ENCODE results near the gene TSPEAR. TPM values are rescaled to one million over a fixed set of nuclear protein-coding genes. Genes with fewer than 3 reads are reported as not detected.
A peak's percentile ranks its signal among the peaks of the same experiment; 100 is the strongest.
"Not testable (repeated sequence)": the region's sequence is repeated elsewhere in the genome, so short reads cannot be mapped to it uniquely, and the experiment has no call there.

The TSPEAR gene
- total RNA-seq, 2 experiments from 2014 or later = not detected

DNA sequence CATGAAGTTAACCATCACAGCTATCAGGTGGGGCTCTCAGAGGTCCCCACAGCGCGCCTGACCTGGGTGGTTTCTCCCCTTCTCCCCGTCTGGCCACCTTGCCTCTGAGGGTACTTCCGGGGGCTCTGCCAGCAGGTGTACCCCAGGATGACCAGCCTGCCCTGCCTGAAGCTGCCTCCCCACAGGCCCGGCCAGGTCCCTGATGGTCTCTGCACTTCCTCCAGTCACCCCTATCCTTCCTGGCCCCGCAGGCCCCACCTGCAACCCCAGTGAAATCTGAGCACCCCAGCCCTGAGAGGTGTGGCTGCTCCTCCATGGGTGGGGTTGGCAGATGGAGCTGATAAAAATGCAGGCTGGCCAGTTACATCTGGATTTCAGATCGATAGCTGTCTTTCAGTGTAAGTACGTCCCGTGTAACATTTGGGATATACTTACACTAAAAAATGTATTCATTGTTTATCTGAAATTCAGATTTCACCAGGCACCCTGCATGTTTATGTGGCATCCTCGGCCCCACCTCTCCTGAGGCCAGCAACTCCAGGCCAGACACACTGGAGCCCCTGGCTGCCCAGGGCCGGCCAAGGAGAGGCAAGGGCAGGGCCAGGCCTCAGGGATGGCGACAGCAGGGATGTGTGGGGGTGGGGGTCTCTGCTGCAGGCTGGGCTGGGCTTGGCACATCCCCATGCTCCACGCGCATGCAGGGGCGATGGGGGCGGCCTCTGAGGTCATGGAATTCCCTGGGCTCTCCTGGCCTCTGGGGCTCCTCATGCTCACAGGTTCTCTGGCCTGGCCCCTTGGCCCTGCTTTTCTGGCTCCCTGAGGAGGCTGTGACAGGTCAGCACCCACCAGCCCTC lies 230.9 kb downstream of the TSPEAR start:
- H4K20me1 ChIP-seq (ENCODE audit: insufficient read depth, low read length) = no peaks in the 10 kb centered on the region
- H3K79me2 ChIP-seq (ENCODE audit: insufficient read depth, low read depth, low read length) = no peaks in the 10 kb centered on the region
- POLR2A ChIA-PET = no interaction called here
- no peaks in the 10 kb centered on the region for H3K9me2 ChIP-seq (ENCODE audit: insufficient read depth, low read length)
- no peaks in the 10 kb centered on the region for H3K36me3 ChIP-seq (ENCODE audit: insufficient read depth, low read length)
- no TSS peak for BruUV-seq (replicated peaks)
- no peak overlapping the region for H3K27ac ChIP-seq (ENCODE audit: low read depth, low read length, poor library complexity, severe bottlenecking)
- H3K4me3 ChIP-seq (ENCODE audit: low read depth, low read length, poor library complexity, severe bottlenecking) = no peak overlapping the region
- intact Hi-C loops (cut with micrococcal nuclease; ENCODE audit: unreplicated experiment) = no loop called here
- DNase-seq (ENCODE audit: low spot score) = no peak
- H3K4me1 ChIP-seq (ENCODE audit: insufficient read depth, low read length, poor library complexity, severe bottlenecking) = no peaks in the 10 kb centered on the region
- CTCF ChIA-PET (ENCODE audit: unreplicated experiment) = no interaction called here
- no peak overlapping the region for H2AFZ ChIP-seq (ENCODE audit: low read length)
- TF ChIP-seq, protein P1, sequence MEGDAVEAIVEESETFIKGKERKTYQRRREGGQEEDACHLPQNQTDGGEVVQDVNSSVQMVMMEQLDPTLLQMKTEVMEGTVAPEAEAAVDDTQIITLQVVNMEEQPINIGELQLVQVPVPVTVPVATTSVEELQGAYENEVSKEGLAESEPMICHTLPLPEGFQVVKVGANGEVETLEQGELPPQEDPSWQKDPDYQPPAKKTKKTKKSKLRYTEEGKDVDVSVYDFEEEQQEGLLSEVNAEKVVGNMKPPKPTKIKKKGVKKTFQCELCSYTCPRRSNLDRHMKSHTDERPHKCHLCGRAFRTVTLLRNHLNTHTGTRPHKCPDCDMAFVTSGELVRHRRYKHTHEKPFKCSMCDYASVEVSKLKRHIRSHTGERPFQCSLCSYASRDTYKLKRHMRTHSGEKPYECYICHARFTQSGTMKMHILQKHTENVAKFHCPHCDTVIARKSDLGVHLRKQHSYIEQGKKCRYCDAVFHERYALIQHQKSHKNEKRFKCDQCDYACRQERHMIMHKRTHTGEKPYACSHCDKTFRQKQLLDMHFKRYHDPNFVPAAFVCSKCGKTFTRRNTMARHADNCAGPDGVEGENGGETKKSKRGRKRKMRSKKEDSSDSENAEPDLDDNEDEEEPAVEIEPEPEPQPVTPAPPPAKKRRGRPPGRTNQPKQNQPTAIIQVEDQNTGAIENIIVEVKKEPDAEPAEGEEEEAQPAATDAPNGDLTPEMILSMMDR (conservative IDR thresholded peaks at IDR 0.05; ENCODE audit: low read length) = no peak
- no peak for TF ChIP-seq EZH2phosphoT487 (IDR thresholded peaks at IDR 0.05; ENCODE audit: borderline replicate concordance, low read depth, low read length)
- no peaks in the 10 kb centered on the region for H3K9me3 ChIP-seq (ENCODE audit: low read length)
- no peak overlapping the region for H3K4me2 ChIP-seq (ENCODE audit: low read length)

DNA sequence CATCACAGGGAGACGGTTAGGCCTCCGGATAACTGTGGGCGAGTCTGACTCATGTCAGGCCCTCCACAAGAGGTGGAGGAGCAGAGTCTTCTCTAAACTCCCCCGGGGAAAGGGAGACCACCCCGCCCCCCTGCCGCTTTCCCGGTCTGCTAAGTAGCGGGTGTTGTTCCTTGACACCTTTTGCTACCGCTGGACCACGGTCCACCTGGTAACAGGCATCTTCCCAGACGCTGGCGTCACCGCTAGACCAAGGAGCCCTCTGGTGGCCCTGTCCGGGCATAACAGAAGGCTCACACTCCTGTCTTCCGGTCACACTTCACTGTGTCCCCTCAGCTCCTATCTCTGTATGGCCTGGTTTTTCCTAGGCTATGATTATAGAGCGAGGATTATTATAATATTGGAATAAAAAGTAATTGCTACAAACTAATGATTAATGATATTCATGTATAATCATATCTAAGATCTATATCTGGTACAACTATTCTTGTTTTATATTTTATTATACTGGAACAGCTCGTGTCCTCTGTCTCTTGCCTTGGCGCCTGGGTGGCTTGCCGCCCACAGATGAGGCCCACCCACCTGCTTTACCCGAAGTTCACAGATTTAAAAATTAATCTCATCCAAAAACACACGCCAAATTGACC lies 231.7 kb downstream of the TSPEAR start:
- BruUV-seq (replicated peaks) = not testable (repeated sequence)

More for the DNA sequence above, 231.7 kb downstream of the TSPEAR start:
- H4K20me1 ChIP-seq (ENCODE audit: insufficient read depth, low read length); H3K9me3 ChIP-seq (ENCODE audit: low read length); H3K36me3 ChIP-seq (ENCODE audit: insufficient read depth, low read length); intact Hi-C loops (cut with micrococcal nuclease; ENCODE audit: unreplicated experiment); H3K79me2 ChIP-seq (ENCODE audit: insufficient read depth, low read depth, low read length); H3K4me1 ChIP-seq (ENCODE audit: insufficient read depth, low read length, poor library complexity, severe bottlenecking); POLR2A ChIA-PET; H3K4me3 ChIP-seq (ENCODE audit: low read depth, low read length, poor library complexity, severe bottlenecking); CTCF ChIA-PET (ENCODE audit: unreplicated experiment); H3K4me2 ChIP-seq (ENCODE audit: low read length); H3K9me2 ChIP-seq (ENCODE audit: insufficient read depth, low read length); H2AFZ ChIP-seq (ENCODE audit: low read length); H3K27ac ChIP-seq (ENCODE audit: low read depth, low read length, poor library complexity, severe bottlenecking): not testable (repeated sequence)
- peak; percentile 18 for DNase-seq (ENCODE audit: low spot score)
- TF ChIP-seq, protein P1 (conservative IDR thresholded peaks at IDR 0.05; ENCODE audit: low read length) = peak; percentile 62

All from OCI-LY7 (cell line).